Psoas muscle (tissue), 8 donors: Measurements from ENCODE around the gene POU6F1. TPM values are rescaled to one million over a fixed set of nuclear protein-coding genes. Genes with fewer than 3 reads are reported as not detected.
A peak's percentile ranks its signal among the peaks of the same experiment; 100 is the strongest.

Experiments used
- ATAC-seq, 4 donors: fragments of 200-7000 bp; cut with Tn5 transposase; one replicate each; pipeline ENCODE4 v1.9.1; 2020; ENCODE audit warnings: moderate library complexity in 3 of 4, mild to moderate bottlenecking in 2 of 4
- DNase-seq, 2 donors: peaks; one replicate each; pipeline ENCODE4 v3.0.0-alpha.2; 2020
- H3K27ac ChIP-seq: fragments of 200-600 bp; one replicate; pipeline ENCODE4 v1.8.0; 2022
- H3K27me3 ChIP-seq, 3 donors: fragments of 200-600 bp in 1 of 3; one replicate each; pipeline versions ENCODE4 v1.6.1 to v1.8.0; 2013 to 2022; ENCODE audit warnings: low read length in 2 of 3, mild to moderate bottlenecking in 2 of 3, moderate library complexity in 1 of 3; ENCODE audit not compliant: insufficient read depth in 3 of 3
- H3K36me3 ChIP-seq, 2 donors: fragments of 200-600 bp in 1 of 2; one replicate each; pipeline versions ENCODE4 v1.6.1 to v1.8.0; 2013 to 2022; ENCODE audit warnings: low read depth in 1 of 2, mild to moderate bottlenecking in 1 of 2, moderate library complexity in 1 of 2; ENCODE audit not compliant: insufficient read depth in 1 of 2
- H3K4me1 ChIP-seq: fragments of 200-600 bp; one replicate; pipeline ENCODE4 v1.8.0; 2022
- H3K4me3 ChIP-seq: fragments of 200-600 bp; one replicate; pipeline ENCODE4 v1.8.0; 2022; ENCODE audit warnings: mild to moderate bottlenecking
- H3K9me3 ChIP-seq: fragments of 200-600 bp; one replicate; pipeline ENCODE4 v1.8.0; 2022
- CTCF ChIP-seq: fragments of 200-600 bp; IDR thresholded peaks from one replicate; pipeline ENCODE4 v1.8.0; 2022; ENCODE audit warnings: antibody characterized with exemption
- WGBS, 3 donors: extraction: QIAGEN DNeasy Blood & Tissue Kit; methylation state at CpG; one replicate each; pipeline versions ENCODE4 v1.1.6 to v1.1.7; 2013; 5-methylcytosine and 5-hydroxymethylcytosine counted together
- intact Hi-C, 2 donors: fragments of 100-400 bp; cut with DNase I; formaldehyde crosslinking; loops; one replicate each; pipeline versions ENCODE4 v1.11.0 to v1.14.2; 2022
- polyA plus RNA-seq, 3 donors: library from polyadenylated mRNA; stranded (reverse); fragments of 200-250 nt; gene quantifications; one replicate each; pipeline ENCODE4 v1.2.3, GENCODE V29; 2013
- total RNA-seq, 4 donors: library from RNA; stranded (reverse); fragmentation: NEBNext Ultra II Directional in 2 of 4; extraction: Animal tissue kit (Norgen Biotek cat#: 25700) in 2 of 4; gene quantifications; one replicate each; pipeline versions ENCODE4 v1.2.1 to v1.2.4, GENCODE V29; 2021 to 2023
- donor health status: healthy with polysubstance abuse.
- donor health status: DM: no; HTN: no; CAD: no; lungs with moderate emphysema.
- donor health status: Bipolar disorder and iron deficiency.
- donor health status: healthy.
- donor health status: DM: yes; HTN: yes; CAD: no.
- donor health status: DM: no; HTN: no; CAD: no.
- donor health status: DM: no; HTN: no; CAD: no.
- donor health status: DM: yes; HTN: yes; CAD: no.

Gene POU6F1
- total and polyA plus RNA-seq, 7 donors = 2.3 to 20.9 (median 10.3) TPM

GRCh38 chr12:51219322-51219721, 1.5 kb upstream of the POU6F1 start:
- peaks cover 0 to 2% of the 10 kb centered on the region in 2 donors for H3K36me3 ChIP-seq
- no peaks in the 10 kb centered on the region for H3K9me3 ChIP-seq
- intact Hi-C loops = loop anchor here (2.0 to 5.0 kb wide), 3 partner anchors 19 to 47 kb away; partner anchors contain the start of genes TFCP2 (in 2 of the 2) and DAZAP2 (in 1 of the 2)
- H3K4me1 ChIP-seq = peaks cover 16% of the 10 kb centered on the region
- no peak for ATAC-seq
- peak overlapping the region; percentile 92 for H3K27ac ChIP-seq
- 75 to 82% (median 82%) methylated on average over 5 of the region's 5 CpGs for WGBS, 3 donors
- no peaks in the 10 kb centered on the region for H3K27me3 ChIP-seq
- DNase-seq = no peak
- no peak for TF ChIP-seq CTCF
- H3K4me3 ChIP-seq = peak overlapping the region; percentile 75

- TF ChIP-seq CTCF = no peak
- intact Hi-C loops = loop anchor here (1.0 to 5.0 kb wide), 4 partner anchors 20 to 46 kb away; partner anchors contain the start of genes DAZAP2 (in 2 of the 2) and TFCP2 (in 2 of the 2)
- H3K4me1 ChIP-seq = peaks cover 16% of the 10 kb centered on the region
- H3K27ac ChIP-seq = peak overlapping the region; percentile 92
- 32 to 37% (median 36%) methylated on average over 10 of the region's 10 CpGs for whole genome bisulfite sequencing, 3 donors
- H3K4me3 ChIP-seq = peak overlapping the region; percentile 75
- H3K36me3 ChIP-seq = peaks cover 0 to 6% of the 10 kb centered on the region in 2 donors
- no peak for DNase-seq
- H3K9me3 ChIP-seq = no peaks in the 10 kb centered on the region
- ATAC-seq = peak; percentile 28 to 49 (median 40)
- H3K27me3 ChIP-seq = no peaks in the 10 kb centered on the region
Measured at GRCh38 chr12:51218607-51219161, 822 bp upstream of the POU6F1 start.

GRCh38 chr12:51217133-51217967, 512 bp downstream of the POU6F1 start:
- Histone ChIP-seq H3K36me3 (peaks cover 0 to 8% of the 10 kb centered on the region in 2 donors), H3K27me3 (no peaks in the 10 kb centered on the region), H3K27ac (peak overlapping the region; percentile 92), H3K4me1 (peaks cover 16% of the 10 kb centered on the region), H3K4me3 (peak overlapping the region; percentile 75), H3K9me3 (no peaks in the 10 kb centered on the region)
- intact Hi-C loops = loop anchor here in 1 of 2 donors (5.0 kb wide), 1 partner anchor 45 kb away; the partner anchor contains the start of gene TFCP2
- DNase-seq (peak; percentile 61 to 86), ATAC-seq (peak; percentile 63 to 74 (median 72))
- peak; percentile 14 for TF ChIP-seq CTCF
- 0 to 1% (median 0%) methylated on average over 58 to 81 of the region's 81 CpGs for WGBS, 3 donors

GRCh38 chr12:51216642-51217041, 1.2 kb downstream of the POU6F1 start:
- H3K27me3 ChIP-seq = no peaks in the 10 kb centered on the region
- intact Hi-C loops = loop anchor here in 1 of 2 donors (5.0 kb wide), 1 partner anchor 44 kb away; the partner anchor contains the start of gene TFCP2
- ATAC-seq = no peak
- peak overlapping the region; percentile 92 for H3K27ac ChIP-seq
- H3K4me3 ChIP-seq = peak overlapping the region; percentile 75
- peaks cover 0 to 8% of the 10 kb centered on the region in 2 donors for H3K36me3 ChIP-seq
- 17 to 32% (median 22%) methylated on average over 7 of the region's 7 CpGs for WGBS, 3 donors
- TF ChIP-seq CTCF = no peak
- H3K9me3 ChIP-seq = no peaks in the 10 kb centered on the region
- DNase-seq = no peak
- H3K4me1 ChIP-seq = peaks cover 16% of the 10 kb centered on the region
